Chondrocyte (in vitro differentiated cells): ENCODE results near the gene CATSPER3. TPM values are rescaled to one million over a fixed set of nuclear protein-coding genes. Genes with fewer than 3 reads are reported as not detected.

Experiments used
- DNase-seq: peaks from one replicate; pipeline ENCODE4 v3.0.0; 2021; ENCODE audit warnings: mixed read lengths, low spot score
- H3K27ac Mint-ChIP-seq: one replicate; pipeline ENCODE4 v1.8.0; 2021; ENCODE audit warnings: mild to moderate bottlenecking, moderate library complexity, mixed read lengths; ENCODE audit not compliant: unreplicated experiment
- H3K27me3 Mint-ChIP-seq: 2 replicates; pipeline ENCODE4 v1.8.0; 2021; ENCODE audit warnings: low read depth, mixed read lengths
- H3K36me3 Mint-ChIP-seq: 2 replicates; pipeline ENCODE4 v1.8.0; 2021; ENCODE audit warnings: low read depth, mixed read lengths
- H3K4me1 Mint-ChIP-seq: 2 replicates; pipeline ENCODE4 v1.8.0; 2021; ENCODE audit warnings: low read depth, mild to moderate bottlenecking, mixed read lengths
- H3K4me3 Mint-ChIP-seq: one replicate; pipeline ENCODE4 v1.8.0; 2021; ENCODE audit warnings: mild to moderate bottlenecking, moderate library complexity, mixed read lengths; ENCODE audit not compliant: unreplicated experiment
- H3K9me3 Mint-ChIP-seq: 2 replicates; pipeline ENCODE4 v1.8.0; 2021; ENCODE audit warnings: low read depth, mixed read lengths
- CTCF ChIP-seq: fragments of 200-600 bp; sonication (generic); IDR thresholded peaks from 2 replicates; pipeline ENCODE4 v1.5.0; 2021; ENCODE audit warnings: antibody characterized with exemption, mild to moderate bottlenecking, moderate library complexity
- long read RNA-seq: library from polyadenylated mRNA; stranded (forward); transcript quantifications from one replicate; pipeline ENCODE4 v2.0.0, GENCODE V29; 2021
- total RNA-seq: library from RNA; stranded (reverse); gene quantifications from 3 replicates; pipeline ENCODE4 v1.2.1, GENCODE V29; 2021

Gene CATSPER3
- 0.17 to 0.64 TPM (median 0.39 TPM) in 3 replicates for total RNA-seq
- long read RNA-seq, partial matches to known transcripts = 0 of 1 reads
- long read RNA-seq, other reads (novel, unspliced or antisense) = 1 of 1 reads

- no peak within 1 kb of the TSS for H3K4me3 Mint-ChIP-seq
- H3K9me3 Mint-ChIP-seq = no peaks in the 10 kb centered on the region
- TF ChIP-seq CTCF = no peak
- DNase-seq = no peak
- no peaks in the 10 kb centered on the region for H3K4me1 Mint-ChIP-seq
- no peak within 1 kb of the TSS for H3K27ac Mint-ChIP-seq
- H3K27me3 Mint-ChIP-seq = no peaks in the 10 kb centered on the region
- H3K36me3 Mint-ChIP-seq = peaks cover 9% of the 10 kb centered on the region
Measured at GRCh38 chr5:134967607-134968006, at the start of gene CATSPER3. Gene CATSPER3 (plus strand): TSS chr5:134967907. CDS start chr5:134967992, 85 bp downstream.

DNA sequence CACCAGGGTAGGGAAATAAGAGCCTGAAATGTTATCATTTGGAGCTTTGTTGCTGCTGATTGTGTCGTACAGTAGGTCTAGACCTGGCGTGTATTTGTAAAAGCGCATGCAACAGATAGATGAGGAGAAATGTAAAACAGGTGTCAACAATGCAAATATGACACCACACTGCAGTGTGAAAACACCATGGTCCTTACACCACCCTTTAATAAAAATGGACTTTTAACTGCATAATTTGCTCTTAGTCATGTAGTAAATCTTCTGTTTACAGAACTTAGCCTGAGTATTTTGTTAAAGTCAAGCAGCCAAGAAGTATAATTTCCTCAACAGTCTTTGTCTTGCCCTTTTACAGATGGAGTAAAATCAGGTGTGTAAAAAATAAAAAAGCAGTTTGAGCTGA lies 48.8 kb upstream of the CATSPER3 start:
- DNase-seq = no peak
- no peaks in the 10 kb centered on the region for H3K9me3 Mint-ChIP-seq
- H3K27ac Mint-ChIP-seq = no peak overlapping the region
- no peaks in the 10 kb centered on the region for H3K4me1 Mint-ChIP-seq
- no peaks in the 10 kb centered on the region for H3K27me3 Mint-ChIP-seq
- peaks cover 7% of the 10 kb centered on the region for H3K36me3 Mint-ChIP-seq
- no peak overlapping the region for H3K4me3 Mint-ChIP-seq
- TF ChIP-seq CTCF = no peak

- no peak for DNase-seq
- H3K9me3 Mint-ChIP-seq = no peaks in the 10 kb centered on the region
- no peak overlapping the region for H3K4me3 Mint-ChIP-seq
- peaks cover 7% of the 10 kb centered on the region for H3K36me3 Mint-ChIP-seq
- no peaks in the 10 kb centered on the region for H3K27me3 Mint-ChIP-seq
- H3K27ac Mint-ChIP-seq = no peak overlapping the region
- no peak for TF ChIP-seq CTCF
- H3K4me1 Mint-ChIP-seq = no peaks in the 10 kb centered on the region
Measured at GRCh38 chr5:134920848-134921575, 46.7 kb upstream of the CATSPER3 start.

GRCh38 chr5:134932508-134932907 lies 35.2 kb upstream of the CATSPER3 start:
- Mint-ChIP-seq H3K9me3 (no peaks in the 10 kb centered on the region), H3K36me3 (peaks cover 6% of the 10 kb centered on the region), H3K4me1 (no peaks in the 10 kb centered on the region), H3K27ac (no peak overlapping the region), H3K27me3 (no peaks in the 10 kb centered on the region), H3K4me3 (no peak overlapping the region)
- no peak for TF ChIP-seq CTCF
- no peak for DNase-seq

DNA sequence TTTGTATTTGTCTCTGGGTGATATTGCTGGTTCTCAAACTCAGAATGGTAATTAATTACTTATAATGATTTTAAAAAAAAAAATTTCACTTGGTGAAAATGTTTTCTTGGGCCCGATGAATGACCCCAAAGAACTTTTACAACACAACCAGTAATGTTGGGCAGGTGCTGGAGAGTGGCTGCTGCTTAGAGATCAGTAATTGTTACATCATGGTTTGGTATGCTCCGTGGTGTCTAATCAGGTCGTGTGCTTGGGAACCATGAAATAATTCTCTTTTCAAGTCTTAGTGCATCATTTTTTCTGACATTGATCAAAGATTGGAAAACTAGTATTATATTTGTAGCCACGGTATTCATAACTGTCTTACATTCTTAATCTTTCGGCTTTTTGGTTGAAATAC lies 33.5 kb upstream of the CATSPER3 start:
- Mint-ChIP-seq H3K9me3 (no peaks in the 10 kb centered on the region), H3K4me3 (no peak overlapping the region), H3K36me3 (peaks cover 7% of the 10 kb centered on the region), H3K27me3 (no peaks in the 10 kb centered on the region), H3K27ac (no peak overlapping the region), H3K4me1 (no peaks in the 10 kb centered on the region)
- DNase-seq = no peak
- TF ChIP-seq CTCF = no peak
